GM12865 (cell line): ENCODE data around the gene SNED1.

Experiments used
- DNase-seq: peaks from one replicate; pipeline ENCODE4 v3.0.0; 2010; ENCODE audit warnings: low read depth
- H3K4me3 ChIP-seq: 2 replicates; pipeline ENCODE4 v1.5.1; 2011; ENCODE audit warnings: mild to moderate bottlenecking, low read depth, low read length, control low read depth
- CTCF ChIP-seq: IDR thresholded peaks from 2 replicates; pipeline ENCODE4 v1.5.1; 2011; ENCODE audit warnings: low read length, control low read depth, low read depth, inconsistent platforms; ENCODE audit not compliant: insufficient read depth; ENCODE audit errors: missing control alignments

SNED1 gene

GRCh38 chr2:240996161-240996833, 2.1 kb upstream of the SNED1 start:
- no peak for DNase-seq
- H3K4me3 ChIP-seq = no peak overlapping the region
- no peak for TF ChIP-seq CTCF

- no peak for TF ChIP-seq CTCF
- H3K4me3 ChIP-seq = no peak overlapping the region
- no peak for DNase-seq
Observed at GRCh38 chr2:240996834-240997140, 1.6 kb upstream of the SNED1 start.

GRCh38 chr2:240997141-240997855, 1.1 kb upstream of the SNED1 start:
- no peak overlapping the region for H3K4me3 ChIP-seq
- DNase-seq = no peak
- no peak for TF ChIP-seq CTCF

- H3K4me3 ChIP-seq = no peak overlapping the region
Observed at GRCh38 chr2:240998706-240998994, 232 bp downstream of the SNED1 start.

GRCh38 chr2:240998995-240999791, 775 bp downstream of the SNED1 start:
- no peak overlapping the region for H3K4me3 ChIP-seq
- no peak for DNase-seq
- no peak for TF ChIP-seq CTCF

More at GRCh38 chr2:240998706-240998994, 232 bp downstream of the SNED1 start:
- DNase-seq = no peak
- TF ChIP-seq CTCF = no peak

- no peak overlapping the region for H3K4me3 ChIP-seq
- DNase-seq = no peak
- TF ChIP-seq CTCF = no peak
Observed at GRCh38 chr2:240999873-241000541, 1.6 kb downstream of the SNED1 start.
